Endothelial cell of umbilical vein (primary cell): ENCODE measurements around the gene CABLES1. TPM values are rescaled to one million over a fixed set of nuclear protein-coding genes. Genes with fewer than 3 reads are reported as not detected.

ENCODE experiments used
- BruUV-seq: library from RNA; stranded (reverse); fragments of 400-500 nt; replicated peaks from 2 replicates; lab custom pipeline; 2021; lab: Mats Ljungman, UMichigan
- CTCF ChIA-PET: fragments of 300-600, 350-600 bp; sonication (Branson Sonifier 250); formaldehyde crosslinking; loops from one replicate; lab custom pipeline; 2021; ENCODE audit warnings: antibody characterized with exemption, inconsistent platforms; lab: Charles Lee
- POLR2A ChIA-PET: fragments of 300-600, 350-600 bp; sonication (Branson Sonifier 250); formaldehyde crosslinking; loops from one replicate; lab custom pipeline; 2021; ENCODE audit warnings: antibody characterized with exemption, inconsistent platforms; lab: Charles Lee
- DNase-seq: peaks from one replicate; pipeline ENCODE4 v3.0.0-alpha.2; 2011; ENCODE audit warnings: low read depth, low spot score
- FAIRE-seq: peaks from 2 replicates; lab custom pipeline; 2011; peaks lifted over from hg19 to GRCh38; lab: Jason Lieb, UNC
- H2AFZ ChIP-seq: 2 replicates; pipeline ENCODE4 v1.6.0; 2012; ENCODE audit warnings: low read depth, low read length, control low read depth, inconsistent platforms
- H3K27ac ChIP-seq: 2 replicates; pipeline ENCODE4 v1.5.1; 2011; ENCODE audit warnings: low read depth, mild to moderate bottlenecking, control low read depth, low read length, moderate library complexity; ENCODE audit not compliant: insufficient read depth
- H3K27me3 ChIP-seq, 2 experiments: 2 replicates each; pipeline versions ENCODE4 v1.6.0 to v1.6.1; 2011; ENCODE audit warnings: low read length in 2 of 2, mixed read lengths in 1 of 2; ENCODE audit not compliant: control insufficient read depth in 2 of 2, insufficient read depth in 2 of 2
- H3K36me3 ChIP-seq, 2 experiments: 2 replicates in 1 of 2; 3 replicates in 1 of 2; pipeline ENCODE4 v1.5.1; 2011; ENCODE audit warnings: low read length in 2 of 2, mild to moderate bottlenecking in 1 of 2, moderate library complexity in 1 of 2; ENCODE audit not compliant: control insufficient read depth in 2 of 2, insufficient read depth in 2 of 2; ENCODE audit errors: extremely low read depth in 1 of 2
- H3K4me1 ChIP-seq: 3 replicates; pipeline ENCODE4 v1.5.1; 2011; ENCODE audit warnings: mild to moderate bottlenecking, low read length; ENCODE audit not compliant: control insufficient read depth, insufficient read depth; ENCODE audit errors: extremely low read depth
- H3K4me2 ChIP-seq: 2 replicates; pipeline ENCODE4 v1.6.1; 2011; ENCODE audit warnings: low read length, control low read depth, mixed read lengths; ENCODE audit not compliant: insufficient read depth
- H3K4me3 ChIP-seq, 3 experiments: fragments of 200-600 bp in 1 of 3; sonication (generic), shearing (Covaris generic) in 1 of 3; replicated peaks in 1 of 3; 2 replicates each; pipeline ENCODE4 v1.5.1; 2011 to 2016; ENCODE audit warnings: control low read depth in 3 of 3, low read length in 3 of 3, mild to moderate bottlenecking in 2 of 3, inconsistent platforms in 1 of 3, low read depth in 1 of 3, moderate library complexity in 1 of 3; ENCODE audit not compliant: insufficient read depth in 1 of 3
- H3K79me2 ChIP-seq: 2 replicates; pipeline ENCODE4 v1.6.0; 2012; ENCODE audit warnings: low read length, inconsistent platforms; ENCODE audit not compliant: control insufficient read depth, insufficient read depth
- H3K9ac ChIP-seq: replicated peaks from 2 replicates; pipeline ENCODE3; 2011; ENCODE audit warnings: low read length, control low read depth; ENCODE audit not compliant: insufficient read depth; ENCODE audit errors: extremely low read depth
- H3K9me1 ChIP-seq: replicated peaks from 3 replicates; pipeline ENCODE4 v1.6.0; 2011; ENCODE audit warnings: mild to moderate bottlenecking, low read length; ENCODE audit not compliant: control insufficient read depth, insufficient read depth; ENCODE audit errors: extremely low read depth
- H3K9me3 ChIP-seq: replicated peaks from 2 replicates; pipeline ENCODE4 v1.5.1; 2012; ENCODE audit warnings: low read length, inconsistent platforms; ENCODE audit not compliant: control insufficient read depth, insufficient read depth
- H4K20me1 ChIP-seq: replicated peaks from 2 replicates; pipeline ENCODE3; 2011; ENCODE audit warnings: mild to moderate bottlenecking, low read length; ENCODE audit not compliant: control insufficient read depth, insufficient read depth; ENCODE audit errors: extremely low read depth
- GATA2 ChIP-seq: IDR thresholded peaks from 2 replicates; pipeline ENCODE4 v1.7.0; 2011; ENCODE audit warnings: low read depth, mild to moderate bottlenecking, moderate library complexity, mixed read lengths, low read length; ENCODE audit not compliant: insufficient read length, insufficient read depth
- POLR2A ChIP-seq: IDR thresholded peaks from 2 replicates; pipeline ENCODE4 v1.6.1; 2012; ENCODE audit warnings: low read depth, mild to moderate bottlenecking, control low read depth, low read length
- dilution Hi-C: fragments of 300-500 bp; cut with MboI; formaldehyde crosslinking; loops from one replicate; pipeline ENCODE4 v1.15.0; 2019; ENCODE audit warnings: low sequenced_read_pairs; ENCODE audit not compliant: extremely low pct_ligation_motif_present
- intact Hi-C: fragments of 100-400 bp; cut with micrococcal nuclease; formaldehyde crosslinking; loops from one replicate; pipeline ENCODE4 v1.10.0; 2022
- polyA plus RNA-seq, 4 experiments: library from polyadenylated mRNA; depleted of rRNA in 3 of 4; stranded (reverse) in 3 of 4; unstranded in 1 of 4; fragments of >200 nt; gene quantifications; 2 replicates each; pipeline versions ENCODE4 v1.2.1 to v1.2.3, GENCODE V29; 2011 to 2012; ENCODE audit warnings: missing spikeins in 1 of 4
- total RNA-seq: library from RNA; stranded (reverse); gene quantifications from 2 replicates; pipeline ENCODE4 v1.2.3, GENCODE V29; 2021

Gene CABLES1
- total and polyA plus RNA-seq, 2 donors (not counting 3 experiments of a cell fraction or from before 2014, with no cell fraction given) = 40.2 to 71.1 TPM

DNA sequence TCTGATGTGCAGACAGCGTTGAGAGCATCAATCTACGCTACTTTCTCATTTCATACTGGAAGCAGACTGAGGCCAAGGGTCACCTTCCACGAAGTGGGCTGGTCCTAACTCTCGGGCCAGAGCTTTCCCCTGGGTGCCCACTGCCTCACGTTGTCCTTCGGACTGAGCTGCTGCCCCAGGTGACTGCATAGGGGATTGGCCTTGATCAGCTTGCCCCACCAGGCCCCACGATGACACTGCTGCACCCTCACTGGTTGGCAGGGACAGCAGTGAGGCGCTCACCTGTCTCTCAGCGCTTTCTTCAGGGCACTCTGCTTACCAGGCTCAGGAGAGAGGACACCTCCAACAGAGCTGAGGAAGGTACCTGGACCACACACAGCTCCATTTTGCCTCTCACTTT is 47.3 kb downstream of the CABLES1 start:
- no peak for TF ChIP-seq GATA2
- H3K9me1 ChIP-seq = no peaks in the 10 kb centered on the region
- no peak for DNase-seq
- H3K27ac ChIP-seq = no peak overlapping the region
- no peak overlapping the region for H3K4me2 ChIP-seq
- peaks cover 15% of the 10 kb centered on the region for H3K4me1 ChIP-seq
- dilution Hi-C loops (no loop called here), intact Hi-C loops (no loop called here)
- no peaks in the 10 kb centered on the region for H3K9me3 ChIP-seq
- ChIA-PET POLR2A (no interaction called here), CTCF (interaction anchor here (1.5 kb wide), 1 partner anchor 196 kb away, joined by 4 read pairs; no protein-coding TSS in a partner anchor)
- no peaks in the 10 kb centered on the region for H4K20me1 ChIP-seq
- H2AFZ ChIP-seq = no peak overlapping the region
- FAIRE-seq = no peak
- BruUV-seq = no TSS peak
- H3K79me2 ChIP-seq = peaks cover 27% of the 10 kb centered on the region
- no peak overlapping the region for H3K9ac ChIP-seq
- no peak overlapping the region for H3K4me3 ChIP-seq
- peaks cover 0 to 12% of the 10 kb centered on the region in 2 experiments for H3K36me3 ChIP-seq
- no peaks in the 10 kb centered on the region for H3K27me3 ChIP-seq

DNA sequence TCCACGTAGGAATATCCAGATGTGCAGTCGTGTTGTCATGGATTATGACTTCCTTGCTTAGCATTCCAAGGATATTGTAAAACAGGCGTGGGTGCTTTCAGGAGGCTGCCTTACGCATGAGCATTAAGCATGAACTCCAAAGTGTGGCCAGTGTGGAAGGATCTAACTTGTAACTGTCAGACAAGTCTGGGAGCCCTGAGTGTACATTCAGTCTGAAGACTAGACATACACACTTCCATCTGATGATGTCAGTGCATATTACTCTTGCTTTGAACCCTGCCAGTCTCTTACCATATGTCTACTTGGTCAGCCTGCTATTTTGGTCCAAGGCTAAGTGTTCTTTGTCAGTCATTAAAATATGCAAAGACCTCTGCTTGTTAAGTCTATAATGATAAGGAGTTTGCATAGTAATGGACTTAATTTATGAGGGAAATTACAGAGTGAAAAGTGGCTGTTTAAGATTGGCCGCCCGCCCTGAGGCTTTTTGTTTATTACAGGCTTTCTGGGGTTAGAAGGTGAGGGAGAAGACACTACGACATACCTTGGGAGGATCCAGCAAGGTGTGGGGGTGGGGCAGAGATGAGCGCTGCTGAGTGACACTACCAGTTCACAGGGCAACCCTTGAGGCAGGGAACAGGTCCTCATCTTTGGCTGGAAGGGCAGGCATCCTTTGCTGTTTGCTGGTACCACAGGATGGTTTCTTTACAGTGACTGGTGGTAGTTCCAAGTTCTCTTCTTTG is 48.3 kb downstream of the CABLES1 start:
- no peak overlapping the region for H3K9ac ChIP-seq
- H3K9me1 ChIP-seq = no peaks in the 10 kb centered on the region
- no TSS peak for BruUV-seq
- ChIA-PET CTCF (no interaction called here), POLR2A (no interaction called here)
- H3K4me1 ChIP-seq = peaks cover 23% of the 10 kb centered on the region
- H3K27me3 ChIP-seq = no peaks in the 10 kb centered on the region
- H4K20me1 ChIP-seq = no peaks in the 10 kb centered on the region
- no peak overlapping the region for H2AFZ ChIP-seq
- intact Hi-C loops (no loop called here), dilution Hi-C loops (no loop called here)
- peaks cover 21% of the 10 kb centered on the region for H3K79me2 ChIP-seq
- no peak overlapping the region for H3K27ac ChIP-seq
- FAIRE-seq = no peak
- H3K36me3 ChIP-seq = peaks cover 0 to 11% of the 10 kb centered on the region in 2 experiments
- H3K4me2 ChIP-seq = no peak overlapping the region
- TF ChIP-seq POLR2A = no peak
- H3K4me3 ChIP-seq = no peak overlapping the region
- no peaks in the 10 kb centered on the region for H3K9me3 ChIP-seq
- no peak for DNase-seq
